ENCODE results near the gene ENO4. TPM values are rescaled to one million over a fixed set of nuclear protein-coding genes. Genes with fewer than 3 reads are reported as not detected.

The ENO4 gene
- total RNA-seq, 2 experiments from 2014 or later = not detected

- CTCF ChIA-PET = no interaction called here
- Mint-ChIP-seq H3K27me3 (no peaks in the 10 kb centered on the region), H3K4me1 (no peaks in the 10 kb centered on the region), H3K36me3 (no peaks in the 10 kb centered on the region), H3K9me3 (ENCODE audit: low read depth) (no peaks in the 10 kb centered on the region), H3K4me3 (no peak overlapping the region), H3K27ac (no peak overlapping the region)
- DNase-seq (no peak), ATAC-seq (no peak)
Measured at GRCh38 chr10:116918583-116918982, 69.3 kb downstream of the ENO4 start.

- no peaks in the 10 kb centered on the region for H3K27me3 Mint-ChIP-seq
- CTCF ChIA-PET = no interaction called here
- H3K27ac Mint-ChIP-seq = no peak overlapping the region
- no peak overlapping the region for H3K4me3 Mint-ChIP-seq
- no peaks in the 10 kb centered on the region for H3K36me3 Mint-ChIP-seq
- ATAC-seq (no peak), DNase-seq (no peak)
- no peaks in the 10 kb centered on the region for H3K4me1 Mint-ChIP-seq
- H3K9me3 Mint-ChIP-seq (ENCODE audit: low read depth) = no peaks in the 10 kb centered on the region
Measured at GRCh38 chr10:116919164-116919563, 69.9 kb downstream of the ENO4 start.

DNA sequence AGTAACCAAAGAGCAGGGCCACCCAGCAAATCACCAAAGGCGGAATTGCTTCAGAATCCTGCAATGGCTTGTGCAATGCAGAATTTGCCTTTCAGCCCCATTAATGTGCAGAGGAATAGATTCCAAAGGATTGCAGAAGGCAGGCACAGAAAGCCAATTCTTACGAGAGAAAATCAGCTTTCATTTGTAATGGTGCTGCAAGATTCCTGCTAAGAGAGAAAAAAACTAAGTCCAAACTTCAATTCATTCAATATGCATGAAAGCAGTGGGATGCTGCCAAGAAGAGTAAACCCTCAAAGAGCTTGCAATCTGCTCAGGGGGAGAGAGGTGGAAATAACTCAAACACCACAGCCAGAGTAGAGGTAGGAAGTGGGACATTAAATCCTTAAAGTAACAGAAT is 70.4 kb downstream of the ENO4 start:
- Mint-ChIP-seq H3K27me3 (no peaks in the 10 kb centered on the region), H3K9me3 (ENCODE audit: low read depth) (no peaks in the 10 kb centered on the region), H3K27ac (no peak overlapping the region), H3K4me1 (no peaks in the 10 kb centered on the region), H3K36me3 (no peaks in the 10 kb centered on the region), H3K4me3 (no peak overlapping the region)
- no peak for ATAC-seq
- CTCF ChIA-PET = no interaction called here
- DNase-seq = no peak

GRCh38 chr10:116925056-116925455 is 75.8 kb downstream of the ENO4 start:
- Mint-ChIP-seq H3K4me1 (no peaks in the 10 kb centered on the region), H3K36me3 (no peaks in the 10 kb centered on the region), H3K27me3 (no peaks in the 10 kb centered on the region), H3K27ac (no peak overlapping the region), H3K9me3 (ENCODE audit: low read depth) (no peaks in the 10 kb centered on the region), H3K4me3 (no peak overlapping the region)
- CTCF ChIA-PET = no interaction called here
- no peak for ATAC-seq
- DNase-seq = no peak

GRCh38 chr10:116926426-116926825 is 77.1 kb downstream of the ENO4 start:
- Mint-ChIP-seq H3K4me1 (no peaks in the 10 kb centered on the region), H3K4me3 (no peak overlapping the region), H3K36me3 (no peaks in the 10 kb centered on the region), H3K27me3 (no peaks in the 10 kb centered on the region), H3K27ac (no peak overlapping the region), H3K9me3 (ENCODE audit: low read depth) (no peaks in the 10 kb centered on the region)
- DNase-seq (no peak), ATAC-seq (no peak)
- CTCF ChIA-PET = no interaction called here

GRCh38 chr10:116931806-116932205 is 82.5 kb downstream of the ENO4 start:
- ATAC-seq (no peak), DNase-seq (no peak)
- Mint-ChIP-seq H3K4me1 (no peaks in the 10 kb centered on the region), H3K27ac (no peak overlapping the region), H3K9me3 (ENCODE audit: low read depth) (no peaks in the 10 kb centered on the region), H3K36me3 (no peaks in the 10 kb centered on the region), H3K27me3 (no peaks in the 10 kb centered on the region), H3K4me3 (no peak overlapping the region)
- CTCF ChIA-PET = no interaction called here

Other genes with a start within 250 kb of the ENO4 start
- not detected for gene PNLIPRP2, start 228.5 kb upstream of the ENO4 start, total RNA-seq
- not detected for gene HSPA12A, start 106.9 kb upstream of the ENO4 start, total RNA-seq
- gene SHTN1, start 155.7 kb downstream of the ENO4 start, total RNA-seq = not detected

Data from activated CD8-positive, alpha-beta memory T cell treated with anti-CD3 and anti-CD28 coated beads, Interleukin-2, amount 10 ng/mL, durations not matched to agents 7 days and 5 days (primary cell).